Activated naive CD8-positive, alpha-beta T cell treated with anti-CD3 and anti-CD28 coated beads, Interleukin-2, amount 50 U/mL, for 16 hours (primary cell): Measurements from ENCODE around the gene TMEM43.
"Not testable (repeated sequence)": the region's sequence is repeated elsewhere in the genome, so short reads cannot be mapped to it uniquely, and the experiment has no call there.

ENCODE experiments used
- DNase-seq: peaks from one replicate; pipeline ENCODE4 v3.0.0-alpha.2; 2020; ENCODE audit warnings: low read depth, low spot score

The TMEM43 gene, protein sequence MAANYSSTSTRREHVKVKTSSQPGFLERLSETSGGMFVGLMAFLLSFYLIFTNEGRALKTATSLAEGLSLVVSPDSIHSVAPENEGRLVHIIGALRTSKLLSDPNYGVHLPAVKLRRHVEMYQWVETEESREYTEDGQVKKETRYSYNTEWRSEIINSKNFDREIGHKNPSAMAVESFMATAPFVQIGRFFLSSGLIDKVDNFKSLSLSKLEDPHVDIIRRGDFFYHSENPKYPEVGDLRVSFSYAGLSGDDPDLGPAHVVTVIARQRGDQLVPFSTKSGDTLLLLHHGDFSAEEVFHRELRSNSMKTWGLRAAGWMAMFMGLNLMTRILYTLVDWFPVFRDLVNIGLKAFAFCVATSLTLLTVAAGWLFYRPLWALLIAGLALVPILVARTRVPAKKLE

DNA sequence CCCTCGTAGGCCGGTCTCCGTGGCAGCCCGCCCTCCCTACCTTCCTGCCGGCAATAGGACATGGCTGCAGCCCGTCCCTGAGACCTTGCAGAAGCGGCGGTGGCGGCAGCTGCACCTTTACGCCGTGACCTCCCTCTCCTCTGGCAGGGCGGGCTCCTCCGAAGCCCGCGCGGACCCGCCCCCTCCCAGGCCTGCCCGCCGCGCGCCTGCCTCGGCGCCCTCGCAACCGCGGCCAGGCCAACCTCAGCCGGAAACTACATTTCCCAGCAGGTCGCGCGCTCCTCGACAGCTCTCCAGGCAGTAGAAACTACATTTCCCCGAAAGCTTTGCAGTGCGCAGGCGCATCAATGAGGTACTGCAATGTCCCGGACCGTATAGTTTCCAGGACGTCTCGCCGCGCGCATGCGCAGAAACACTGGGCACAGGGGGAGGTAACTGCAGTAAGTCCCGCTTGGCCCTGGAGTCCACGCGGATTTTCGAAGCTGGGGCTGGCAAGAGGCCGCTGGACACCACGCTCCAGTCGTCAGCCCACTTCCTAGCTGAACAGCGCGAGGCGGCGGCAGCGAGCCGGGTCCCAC is at the start of gene TMEM43, which contains the start of gene CHCHD4:
TSS of gene TMEM43 (plus strand) at position 438 of the 578 bp plus-strand sequence. CDS start 142 bp downstream, outside the sequence.
TSS of gene CHCHD4 (minus strand) at position 256 of the 578 bp plus-strand sequence. CDS start at position 62, 194 bp downstream.
- DNase-seq: peak; percentile 92

DNA sequence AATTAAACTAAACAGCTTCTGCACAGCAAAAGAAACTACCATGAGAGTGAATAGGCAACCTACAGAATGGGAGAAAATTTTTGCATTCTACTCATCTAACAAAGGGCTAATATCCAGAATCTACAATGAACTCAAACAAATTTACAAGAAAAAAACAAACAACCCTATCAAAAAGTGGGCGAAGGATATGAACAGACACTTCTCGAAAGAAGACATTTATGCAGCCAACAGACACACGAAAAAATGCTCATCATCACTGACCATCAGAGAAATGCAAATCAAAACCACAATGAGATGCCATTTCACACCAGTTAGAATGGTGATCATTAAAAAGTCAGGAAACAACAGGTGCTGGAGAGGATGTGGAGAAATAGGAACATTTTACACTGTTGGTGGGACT is 49.6 kb upstream of the TMEM43 start:
- DNase-seq: not testable (repeated sequence)

DNA sequence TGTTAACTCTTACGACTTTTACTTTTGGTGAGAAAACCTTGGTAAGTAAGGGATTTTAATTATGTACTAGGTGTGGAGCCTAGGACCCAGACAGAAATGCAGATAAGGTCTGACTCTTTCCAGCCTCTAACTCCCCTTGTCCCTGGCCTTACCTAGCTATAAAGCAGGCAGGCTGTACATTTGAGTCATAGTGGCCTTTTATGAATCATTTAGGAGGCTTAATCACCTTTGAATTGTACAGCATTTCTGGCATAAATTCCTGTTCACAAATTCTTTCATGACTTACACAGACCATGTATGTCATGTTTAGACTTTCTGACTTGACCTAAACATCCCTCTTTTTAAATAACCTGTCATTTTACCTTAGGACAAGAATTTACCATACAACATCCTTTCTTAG is 47.5 kb upstream of the TMEM43 start:
- no peak for DNase-seq

DNA sequence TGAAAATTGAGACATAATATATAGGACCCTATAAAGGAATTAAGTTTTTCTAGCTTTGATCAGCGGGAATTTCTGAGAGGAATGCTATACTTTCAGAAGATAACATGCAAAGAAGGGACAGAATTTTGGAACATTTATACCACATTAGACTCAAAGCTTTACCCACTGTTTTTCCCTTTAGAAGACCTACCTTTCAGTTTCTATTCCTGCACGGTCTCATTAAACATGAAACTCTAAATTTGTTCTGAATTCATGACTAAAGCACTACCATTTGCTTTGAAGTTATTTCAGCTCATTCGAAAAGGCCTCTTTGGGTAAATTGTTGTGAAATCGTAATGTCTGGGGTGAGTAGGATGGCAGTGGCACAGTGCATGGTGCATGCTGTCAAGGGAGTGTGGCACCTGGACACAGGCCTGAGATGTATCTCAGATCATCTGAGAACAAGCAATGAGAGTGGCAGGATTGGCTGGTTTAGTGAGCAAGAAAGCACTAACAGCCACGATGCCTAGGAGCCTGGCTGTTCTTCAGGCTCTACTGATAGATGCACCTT is 42.7 kb upstream of the TMEM43 start:
- DNase-seq: no peak

DNA sequence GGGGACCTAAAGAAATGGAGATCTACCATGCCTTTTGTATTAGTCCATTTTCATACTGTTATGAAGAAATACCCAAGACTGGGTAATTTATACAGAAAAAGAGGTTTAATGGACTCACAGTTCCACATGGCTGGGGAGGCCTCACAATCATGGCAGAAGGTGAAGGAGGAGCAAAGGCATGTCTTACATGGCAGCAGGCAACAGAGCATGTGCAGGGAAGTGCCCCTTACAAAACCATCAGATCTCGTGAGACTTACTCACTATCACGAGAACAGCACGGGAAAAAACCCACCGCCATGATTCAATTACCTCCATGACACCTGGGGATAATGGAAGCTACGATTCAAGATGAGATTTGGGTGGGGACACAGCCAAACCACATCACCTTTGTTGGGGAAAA is 37.4 kb upstream of the TMEM43 start:
- DNase-seq: not testable (repeated sequence)

DNA sequence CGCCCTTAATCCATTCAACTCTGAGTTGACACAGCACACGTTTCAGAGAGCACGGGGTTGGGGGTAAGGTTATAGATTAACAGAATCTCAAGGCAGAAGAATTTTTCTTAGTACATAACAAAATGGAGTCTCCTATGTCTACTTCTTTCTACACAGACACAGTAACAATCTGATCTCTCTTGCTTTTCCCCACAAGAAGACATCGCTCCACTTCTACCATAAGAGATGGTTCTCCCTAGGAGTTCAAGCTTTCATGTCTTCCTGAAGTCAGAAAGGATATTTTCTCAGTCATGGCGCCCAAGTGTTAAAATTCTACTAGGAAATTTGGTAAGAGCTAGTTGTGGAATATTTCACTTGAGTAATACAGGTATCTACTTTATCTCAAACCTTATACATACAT is 32.9 kb upstream of the TMEM43 start:
- not testable (repeated sequence) for DNase-seq

DNA sequence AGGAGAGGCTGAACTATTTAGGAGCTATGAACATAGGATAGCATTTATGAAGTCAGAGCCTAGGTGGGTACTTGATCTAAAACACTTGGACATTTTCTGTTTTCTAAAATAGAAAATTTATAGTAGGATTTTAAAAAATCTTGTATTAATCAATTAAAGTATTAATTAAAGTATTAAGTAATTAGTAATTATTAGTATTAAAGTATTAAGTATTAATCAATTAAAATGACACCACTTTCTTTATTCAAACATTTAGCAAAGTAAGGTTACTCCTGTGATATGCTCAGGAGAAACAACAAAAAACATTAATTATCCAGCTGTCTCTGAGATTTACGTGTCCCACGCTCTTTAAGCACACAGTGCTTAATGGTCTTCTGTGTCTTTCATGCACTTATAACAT is 32.4 kb upstream of the TMEM43 start:
- no peak for DNase-seq

DNA sequence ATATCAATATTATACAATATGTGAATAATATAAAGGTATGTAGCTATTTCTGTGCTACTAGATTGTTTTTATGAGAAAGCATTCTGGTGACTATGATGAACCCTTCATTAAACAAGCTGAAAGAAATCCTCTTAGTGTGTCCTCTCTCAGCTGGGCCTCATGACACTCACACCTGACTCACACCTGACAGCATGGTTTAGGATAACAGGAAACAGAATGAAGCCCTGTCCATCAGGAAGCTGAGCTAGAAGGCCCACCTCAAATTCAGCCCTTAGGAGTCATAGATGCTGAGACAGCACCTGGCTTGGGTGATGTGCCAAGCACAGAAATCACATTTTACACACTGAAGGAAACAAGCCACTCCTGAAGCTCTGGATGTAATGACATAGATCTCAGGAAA is 31.0 kb upstream of the TMEM43 start:
- no peak for DNase-seq

DNA sequence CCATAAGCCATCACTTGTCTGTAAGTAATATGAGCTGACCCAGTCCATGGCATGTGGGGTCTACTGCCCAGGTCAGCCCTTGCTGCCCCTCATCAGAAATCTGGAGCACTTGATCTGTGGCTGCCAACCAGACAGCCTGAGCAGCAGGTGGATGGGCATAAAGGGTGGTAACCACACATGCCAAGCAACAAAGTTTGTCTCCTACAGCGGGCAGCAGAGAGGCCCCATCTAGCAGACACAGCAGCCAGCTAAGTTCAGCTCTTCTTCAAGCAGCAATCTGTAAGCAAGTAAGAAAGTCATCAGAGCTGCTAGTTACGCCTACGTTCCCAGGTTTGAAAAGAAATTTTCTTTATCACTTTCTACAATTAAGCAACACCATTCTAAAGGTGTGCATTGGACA is 28.1 kb upstream of the TMEM43 start:
- no peak for DNase-seq

DNA sequence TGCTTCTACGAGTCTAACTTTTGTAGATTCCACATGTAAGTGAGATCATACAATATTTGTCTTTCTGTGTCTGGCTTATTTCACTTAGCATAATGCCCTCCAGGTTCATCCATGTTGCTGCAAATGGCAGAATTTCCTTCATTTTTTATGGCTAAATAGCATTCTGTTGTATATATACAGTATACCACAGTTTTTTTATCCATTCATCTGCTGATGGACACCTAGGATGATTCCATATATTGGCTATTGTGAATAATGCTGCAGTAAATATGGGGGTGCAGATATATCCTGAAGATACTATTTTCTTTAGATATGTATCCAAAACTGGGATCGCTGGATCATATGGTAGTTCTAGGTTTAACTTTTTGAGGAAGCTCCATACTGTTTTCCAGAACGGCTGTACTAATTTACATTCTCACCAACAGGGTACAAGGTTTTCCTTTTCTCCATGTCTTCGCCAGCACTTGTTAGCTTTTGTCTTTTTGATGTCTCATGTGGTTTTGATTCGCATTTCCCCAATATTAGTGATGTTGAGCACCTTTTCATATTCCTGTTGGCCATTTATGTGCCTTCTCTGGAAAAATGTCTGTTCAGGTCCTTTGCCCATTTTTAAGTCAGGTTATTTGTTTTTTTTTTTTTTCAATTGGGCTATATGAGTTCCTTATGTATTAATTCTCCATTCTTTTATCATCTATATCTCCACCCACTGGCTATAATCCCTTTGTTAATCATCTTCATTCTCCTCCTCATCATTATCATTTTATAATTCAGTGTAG is 27.0 kb upstream of the TMEM43 start:
- DNase-seq: no peak

DNA sequence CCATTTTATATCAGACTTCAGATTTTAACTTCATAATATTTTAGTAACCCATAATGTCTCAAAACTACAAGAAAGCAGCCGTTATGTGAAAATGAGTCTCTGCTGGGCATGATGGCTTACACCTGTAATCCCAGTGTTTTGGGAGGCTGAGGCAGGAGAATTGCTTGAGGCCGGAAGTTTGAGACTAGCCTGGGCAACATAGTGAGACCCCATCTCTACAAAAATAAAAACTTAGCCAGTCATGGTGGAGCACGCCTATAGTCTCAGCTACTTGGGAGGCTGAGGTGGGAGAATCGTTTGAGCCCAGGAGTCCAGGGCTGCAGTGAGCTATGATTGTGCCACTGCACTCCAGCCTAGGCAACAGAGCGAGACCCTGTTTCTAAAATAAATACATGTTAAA is 15.0 kb upstream of the TMEM43 start:
- DNase-seq: not testable (repeated sequence)

DNA sequence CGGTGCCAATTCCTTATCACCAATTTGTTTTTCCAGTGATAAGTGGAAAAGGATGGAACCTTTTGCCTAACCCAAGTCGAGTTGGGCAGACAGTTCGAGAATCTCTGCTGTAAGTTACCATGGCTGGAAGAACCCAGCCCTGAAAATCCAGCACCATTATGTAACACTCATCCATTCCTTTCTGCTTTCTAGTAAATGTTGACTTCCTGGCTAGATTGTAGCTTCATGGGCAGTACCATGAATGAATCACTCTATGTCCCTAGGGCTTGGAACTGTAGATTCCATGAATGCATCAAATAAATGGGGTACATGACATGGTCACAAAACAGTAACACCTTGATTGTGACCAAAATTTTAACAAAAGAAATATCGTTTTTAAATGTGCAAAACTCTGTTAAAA is 14.2 kb upstream of the TMEM43 start:
- DNase-seq: no peak

DNA sequence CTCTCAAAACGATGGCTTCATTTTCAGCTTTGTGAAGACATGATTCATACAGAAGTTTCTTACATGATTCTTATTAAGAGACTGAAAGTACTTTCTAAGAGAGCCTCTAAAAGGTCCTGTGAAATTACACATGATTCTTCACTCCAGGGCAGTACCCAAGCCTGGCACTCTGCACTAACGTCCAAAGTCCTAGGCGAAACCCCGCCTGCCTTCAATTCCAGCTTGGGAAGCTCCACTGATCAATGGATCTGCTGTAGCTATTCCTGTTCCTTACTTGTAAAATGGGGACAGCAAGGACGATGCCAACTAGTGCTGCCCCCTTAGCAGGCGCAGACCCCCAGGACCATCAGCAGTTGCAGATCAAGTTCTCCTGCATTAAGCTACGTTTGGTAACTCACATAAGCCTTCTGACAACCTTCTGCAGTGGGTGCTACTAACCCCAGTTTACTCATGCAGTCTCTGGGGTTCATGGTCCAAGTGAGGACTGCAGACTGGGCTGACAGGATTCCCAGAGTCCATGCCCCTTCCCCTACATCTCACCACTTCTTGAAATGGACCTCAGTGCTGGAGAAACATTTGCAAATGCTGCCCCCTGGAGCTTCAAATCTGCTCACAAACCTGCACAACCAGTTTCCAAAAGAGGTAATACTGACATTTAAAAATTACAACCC is 10.8 kb upstream of the TMEM43 start:
- DNase-seq: no peak

DNA sequence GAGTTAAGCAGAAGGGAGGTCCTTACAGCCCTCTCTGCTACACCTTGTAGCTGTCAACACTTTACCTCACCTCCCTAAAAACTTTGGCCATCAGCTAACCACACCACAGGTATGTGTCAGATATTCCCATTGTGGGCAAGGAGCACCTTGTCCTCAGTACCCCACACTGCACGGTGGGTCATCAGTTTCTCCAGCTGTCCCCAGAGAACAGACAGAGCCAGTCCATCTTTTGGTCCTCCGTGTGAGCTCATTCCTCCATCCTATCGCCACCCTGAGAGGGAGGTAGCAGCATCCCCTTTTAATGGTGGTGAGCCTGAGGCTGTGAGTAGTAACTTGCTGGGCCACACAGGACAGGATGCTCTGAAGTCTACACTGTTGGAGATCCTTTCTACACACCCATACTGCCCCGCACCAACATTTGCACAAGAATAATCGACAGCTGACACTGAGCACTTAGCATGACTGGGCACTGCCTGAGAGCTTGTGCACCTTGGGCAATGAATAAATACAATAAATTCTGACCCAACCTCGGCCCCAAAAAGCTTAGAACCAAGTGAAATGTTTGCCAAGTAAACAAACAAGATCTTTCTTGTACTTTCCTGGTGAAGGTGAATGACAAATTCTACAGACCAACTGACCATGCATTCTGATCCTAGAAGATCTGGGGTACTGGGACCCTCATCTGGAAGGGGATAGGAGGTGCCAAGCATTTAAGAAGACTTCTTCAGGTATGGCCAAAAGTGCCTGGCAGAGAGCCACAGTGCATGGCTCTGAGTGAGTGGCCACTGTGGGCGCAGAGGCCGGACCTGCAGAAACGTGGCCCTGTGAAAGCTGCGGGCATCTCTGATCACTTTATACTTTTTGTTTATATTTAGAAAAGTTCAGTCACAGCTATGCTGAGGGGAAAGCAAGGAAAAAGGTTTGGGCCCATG is 7.1 kb upstream of the TMEM43 start:
- no peak for DNase-seq

DNA sequence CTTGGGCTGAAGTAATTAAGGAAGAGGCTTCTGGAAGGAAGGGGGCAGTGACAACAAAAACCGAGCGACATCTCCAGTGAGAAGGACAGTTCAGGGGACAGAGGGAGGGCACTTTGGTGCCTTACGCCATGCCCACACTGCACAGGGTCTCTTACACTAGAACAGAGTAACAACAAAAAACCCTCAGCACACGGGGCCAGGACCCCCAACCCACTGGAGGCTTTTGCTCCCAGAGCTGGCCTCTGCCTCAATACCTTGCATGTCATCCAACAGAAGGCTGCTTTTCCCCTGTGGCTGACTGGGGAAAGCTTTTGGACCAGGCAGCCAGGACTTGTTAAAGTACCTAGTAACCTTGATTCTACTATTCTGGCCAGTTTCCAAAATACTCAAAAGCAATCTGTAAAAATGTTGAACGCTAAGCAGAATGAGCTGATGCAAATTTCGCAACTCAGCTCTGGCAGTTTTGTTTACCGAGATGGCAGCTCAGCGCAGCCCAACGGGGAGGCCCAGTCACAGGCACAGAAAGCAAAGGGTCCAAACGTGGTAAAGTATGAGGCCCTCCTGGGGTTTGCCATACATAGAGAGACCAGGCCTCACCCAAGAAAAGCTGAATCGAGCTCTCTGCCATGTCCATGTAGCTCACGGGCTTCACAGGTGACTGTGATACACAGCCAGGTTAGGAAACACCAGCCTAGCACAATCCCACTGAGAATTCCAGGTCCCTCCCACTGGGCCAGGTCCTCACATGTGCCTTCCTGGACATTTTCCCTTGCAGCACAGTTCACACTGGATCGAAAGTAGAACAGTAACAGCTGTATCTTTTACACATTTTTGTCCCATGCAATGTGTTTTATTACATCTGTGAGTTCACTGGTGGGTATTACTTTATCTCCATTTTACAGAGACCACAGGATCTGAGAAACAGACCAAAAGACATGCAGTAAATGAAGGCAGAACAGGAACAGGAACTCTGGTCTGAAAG is 6.2 kb upstream of the TMEM43 start:
- no peak for DNase-seq

DNA sequence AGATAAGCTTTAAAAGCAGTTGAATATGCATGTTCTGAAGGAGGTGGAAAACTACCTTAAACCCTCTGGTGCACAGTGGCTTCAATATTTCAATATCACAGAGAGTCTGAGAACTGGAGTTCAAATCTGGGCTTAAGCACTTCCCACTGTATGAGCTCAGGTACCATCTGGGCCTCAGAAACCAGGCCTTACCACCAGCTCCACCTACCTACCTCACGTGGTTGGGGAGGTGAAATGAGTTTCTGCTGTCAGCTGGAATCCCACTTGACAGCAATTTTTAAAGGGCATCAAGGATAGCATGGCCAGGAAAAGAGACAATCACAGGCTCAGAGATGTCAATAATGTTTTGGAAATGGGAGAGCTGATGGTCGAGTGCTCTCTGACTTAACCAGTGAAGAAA is 5.2 kb upstream of the TMEM43 start:
- DNase-seq: no peak

DNA sequence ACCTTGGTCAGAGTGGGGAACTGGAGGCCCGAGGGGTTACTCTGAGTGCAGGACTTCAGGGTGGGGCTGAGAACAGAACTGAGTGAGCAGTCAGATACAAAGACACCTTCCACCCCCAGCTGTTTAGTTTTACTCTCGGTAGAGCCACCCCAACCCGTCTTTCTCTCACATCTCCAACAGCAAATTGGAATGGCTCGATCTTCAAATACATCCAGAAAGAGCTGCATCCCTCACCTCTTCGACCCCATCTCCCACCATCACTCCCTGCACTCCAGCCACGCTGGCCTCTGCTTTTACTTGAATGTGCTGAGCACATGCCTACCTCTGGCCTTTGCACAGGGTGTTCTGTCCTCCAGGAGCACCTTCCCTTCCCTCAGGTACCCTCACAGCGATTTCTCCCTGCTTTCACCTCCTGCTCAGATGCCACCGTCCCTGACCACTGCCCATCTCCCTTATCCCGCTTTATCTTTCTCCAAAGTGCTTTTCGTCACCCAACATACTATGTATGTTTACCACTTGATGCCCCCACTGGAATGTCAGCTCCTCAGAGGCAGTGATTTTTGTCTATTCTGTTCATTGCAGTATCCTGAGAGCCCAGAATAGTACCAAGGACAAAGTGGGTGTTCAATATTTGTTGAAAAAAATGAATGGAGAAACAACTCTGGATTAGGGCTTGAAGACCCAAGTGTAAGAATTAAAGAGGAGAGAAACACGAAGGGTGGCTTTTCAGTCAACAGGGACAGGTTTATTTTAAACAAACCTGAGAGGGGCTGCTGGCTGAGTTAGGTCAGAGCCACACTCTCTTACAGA is 4.5 kb upstream of the TMEM43 start:
- DNase-seq: no peak

DNA sequence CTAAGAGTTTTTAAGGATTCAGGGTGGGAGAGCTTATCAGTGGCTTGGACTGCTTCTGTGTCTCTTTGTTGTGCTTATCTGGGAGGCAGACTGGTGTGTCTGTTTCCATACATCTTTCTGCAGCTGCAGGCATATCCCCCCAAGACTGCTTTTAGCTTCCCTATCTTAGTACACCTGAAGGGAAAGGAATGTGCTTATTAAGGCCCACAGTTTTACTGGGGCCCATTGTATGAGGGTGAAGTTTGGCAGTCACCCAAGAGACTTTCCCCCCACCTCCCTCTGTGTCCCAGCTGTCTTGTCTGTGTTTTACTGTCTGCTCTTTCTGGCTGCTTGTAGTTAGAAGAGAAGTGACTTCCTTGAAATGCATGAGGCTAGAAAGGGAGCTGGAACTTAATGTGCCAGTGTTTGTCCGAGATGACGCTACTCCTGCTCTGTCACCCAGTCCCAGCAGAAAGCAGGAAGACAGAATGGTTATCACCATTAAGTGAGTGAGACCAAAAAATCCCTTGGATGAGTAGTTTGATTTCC is 3.9 kb upstream of the TMEM43 start:
- not testable (repeated sequence) for DNase-seq
